ENCODE results near the gene VGLL3. TPM values are rescaled to one million over a fixed set of nuclear protein-coding genes. Genes with fewer than 3 reads are reported as not detected.
"Not testable (repeated sequence)": the region's sequence is repeated elsewhere in the genome, so short reads cannot be mapped to it uniquely, and the experiment has no call there.

VGLL3 gene, protein sequence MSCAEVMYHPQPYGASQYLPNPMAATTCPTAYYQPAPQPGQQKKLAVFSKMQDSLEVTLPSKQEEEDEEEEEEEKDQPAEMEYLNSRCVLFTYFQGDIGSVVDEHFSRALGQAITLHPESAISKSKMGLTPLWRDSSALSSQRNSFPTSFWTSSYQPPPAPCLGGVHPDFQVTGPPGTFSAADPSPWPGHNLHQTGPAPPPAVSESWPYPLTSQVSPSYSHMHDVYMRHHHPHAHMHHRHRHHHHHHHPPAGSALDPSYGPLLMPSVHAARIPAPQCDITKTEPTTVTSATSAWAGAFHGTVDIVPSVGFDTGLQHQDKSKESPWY
- 100 to 1,000 TPM in 1 of 2 donors, 10 to 100 TPM in 1; 87.2 to 151 TPM for total RNA-seq
- long read RNA-seq, donor 1, full-length matches to known transcripts: 2 of 23 reads
- long read RNA-seq, donor 1, partial matches to known transcripts: 1 of 23 reads
- long read RNA-seq, donor 1, other reads (novel, unspliced or antisense): 20 of 23 reads
- long read RNA-seq, donor 2, partial matches to known transcripts: 2 of 23 reads
- long read RNA-seq, donor 2, other reads (novel, unspliced or antisense): 21 of 23 reads

- DNase-seq (ENCODE audit: low spot score): peak; percentile 95
- intact Hi-C loops (cut with DNase I): loop anchor here in 1 of 2 donors (10.0 kb wide), 2 partner anchors 94 to 196 kb away; no protein-coding TSS in a partner anchor
Measured at GRCh38 chr3:86990734-86991481, at the start of gene VGLL3. TSS of gene VGLL3 (minus strand) at chr3:86991149. CDS start at chr3:86990743, 406 bp downstream.

DNA sequence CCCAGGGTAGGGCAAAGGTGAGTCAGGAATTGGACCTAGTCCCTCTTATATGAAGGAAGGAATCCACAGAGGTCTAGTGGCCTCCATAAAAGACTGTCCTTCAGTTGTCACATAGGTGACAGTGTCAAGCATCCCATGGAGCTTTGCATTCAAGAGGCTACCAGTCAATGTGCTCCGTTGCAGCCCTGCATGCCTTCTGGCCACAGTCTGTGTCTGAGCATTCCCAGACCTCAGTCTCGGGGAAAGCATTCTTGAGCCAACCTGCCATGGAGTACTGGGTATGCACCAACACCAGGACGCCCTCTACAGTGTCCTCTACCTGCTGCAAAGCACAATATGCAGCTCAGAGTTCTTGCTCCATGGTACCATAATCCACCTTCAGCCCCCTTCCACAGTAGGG lies 46.7 kb upstream of the VGLL3 start:
- intact Hi-C loops (cut with DNase I): no loop called here
- no peak for DNase-seq (ENCODE audit: low spot score)

- intact Hi-C loops (cut with DNase I): no loop called here
- DNase-seq (ENCODE audit: low spot score): no peak
Measured at GRCh38 chr3:87036671-87037070, 45.7 kb upstream of the VGLL3 start.

DNA sequence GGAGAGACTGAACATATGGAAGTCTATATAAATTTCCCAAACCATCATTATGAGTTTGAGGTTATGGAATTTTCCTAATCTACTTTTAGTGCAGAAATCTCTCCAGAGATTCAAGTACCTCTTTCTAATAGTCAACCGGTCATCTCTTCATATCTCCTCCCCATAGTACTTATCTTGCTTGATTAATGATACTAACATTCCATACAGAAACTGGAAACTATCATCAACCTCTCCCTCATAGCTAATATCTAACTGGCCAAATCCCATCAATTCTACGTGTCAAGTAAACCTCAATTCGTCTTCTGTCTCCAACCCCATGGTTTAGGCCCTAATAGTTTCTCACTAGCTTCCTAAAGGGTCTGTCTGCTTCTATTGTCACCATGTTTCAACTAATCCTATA lies 44.4 kb upstream of the VGLL3 start:
- intact Hi-C loops (cut with DNase I): no loop called here
- DNase-seq (ENCODE audit: low spot score): no peak

GRCh38 chr3:87033205-87033604 lies 42.3 kb upstream of the VGLL3 start:
- no peak for DNase-seq (ENCODE audit: low spot score)
- intact Hi-C loops (cut with DNase I): no loop called here

DNA sequence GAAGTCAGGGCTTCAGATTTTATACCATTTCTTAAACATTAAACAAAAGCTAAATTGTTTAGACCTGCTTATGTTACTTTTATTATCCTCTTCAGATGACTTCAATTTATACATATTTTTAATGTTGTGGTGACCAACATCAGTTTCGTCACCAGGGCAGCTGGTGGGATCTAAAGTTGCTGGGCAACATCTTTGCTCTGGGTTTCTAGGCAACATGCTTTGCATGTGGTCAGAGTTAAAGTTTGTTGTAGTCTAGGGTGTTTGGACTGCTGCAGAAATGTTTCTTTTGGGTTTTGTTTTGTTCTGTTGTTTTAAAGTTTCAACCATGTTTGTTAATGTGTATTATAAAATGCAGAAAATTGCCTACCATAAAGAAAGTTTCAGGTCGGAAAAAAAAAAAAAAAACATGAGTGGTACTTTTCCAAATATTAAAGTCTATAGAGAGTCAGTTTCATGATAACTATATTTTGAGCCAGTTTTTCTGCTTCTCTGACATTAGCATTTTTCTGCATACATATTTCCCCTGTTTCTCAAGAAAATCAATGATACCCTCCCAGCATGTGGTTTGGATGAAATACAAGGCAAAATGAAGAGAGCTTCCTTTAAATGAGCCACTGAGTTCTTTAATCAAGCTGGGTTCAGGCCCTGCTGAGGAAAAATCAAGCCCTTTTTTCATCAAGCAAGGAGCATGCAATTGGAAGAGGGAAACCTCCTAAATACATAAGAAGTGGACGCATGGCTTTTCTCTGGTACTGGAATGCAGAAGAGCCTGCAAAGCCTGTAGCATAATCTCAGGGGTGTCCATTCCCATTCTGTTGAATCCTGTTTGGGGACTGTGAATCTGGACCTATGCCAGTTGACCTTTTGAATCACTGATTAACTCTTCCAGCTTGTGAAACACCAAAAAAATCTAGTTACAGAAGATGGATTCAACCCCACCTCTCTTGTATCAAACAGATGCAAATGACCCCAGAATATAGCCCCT lies 35.0 kb upstream of the VGLL3 start:
- intact Hi-C loops (cut with DNase I): no loop called here
- DNase-seq (ENCODE audit: low spot score): no peak

DNA sequence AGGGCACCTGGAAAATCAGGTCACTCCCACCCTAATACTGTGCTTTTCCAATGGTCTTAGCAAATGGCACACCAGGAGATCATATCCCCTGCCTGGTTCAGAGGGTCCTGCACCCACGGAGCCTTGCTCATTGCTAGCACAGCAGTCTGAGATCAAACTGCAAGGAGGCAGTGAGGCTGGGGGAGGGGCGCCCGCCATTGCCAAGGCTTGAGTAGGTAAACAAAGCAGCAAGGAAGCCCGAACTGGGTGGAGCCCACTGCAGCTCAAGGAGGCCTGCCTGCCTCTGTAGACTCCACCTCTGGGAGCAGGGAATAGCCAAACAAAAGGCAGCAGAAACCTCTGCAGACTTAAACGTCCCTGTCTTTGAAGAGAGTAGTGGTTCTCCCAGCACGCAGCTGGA lies 26.4 kb upstream of the VGLL3 start:
- peak; percentile 65 for DNase-seq (ENCODE audit: low spot score)
- intact Hi-C loops (cut with DNase I): not testable (repeated sequence)

- intact Hi-C loops (cut with DNase I): no loop called here
- no peak for DNase-seq (ENCODE audit: low spot score)
Measured at GRCh38 chr3:87009271-87009670, 18.3 kb upstream of the VGLL3 start.

DNA sequence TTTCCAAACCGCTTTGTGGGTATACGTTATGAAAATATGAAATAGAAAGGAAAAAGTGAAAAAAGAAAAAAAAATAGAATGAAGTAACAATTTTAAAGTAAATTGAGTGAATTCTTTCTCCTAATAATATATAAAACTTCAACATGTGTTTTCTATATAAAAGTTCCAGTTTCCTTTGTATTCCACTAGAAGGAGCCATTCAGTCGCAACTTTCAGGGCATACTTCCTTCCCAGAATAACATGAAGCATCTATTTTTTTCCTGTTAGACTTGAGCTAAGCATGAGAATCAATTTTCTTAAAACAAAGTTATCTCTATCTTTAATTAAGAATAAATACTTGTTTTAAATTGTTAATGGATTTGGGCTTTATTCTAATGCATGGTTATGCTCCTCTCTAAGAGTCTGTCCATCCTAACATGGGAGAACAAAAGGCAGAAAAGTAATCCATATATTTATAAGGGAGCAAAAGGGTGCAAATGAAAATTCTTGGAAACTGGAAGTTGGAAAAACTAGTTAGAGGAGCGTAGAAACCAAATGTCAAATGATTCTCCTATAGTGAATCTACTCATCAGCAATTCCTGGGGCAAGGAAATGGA lies 16.0 kb upstream of the VGLL3 start:
- intact Hi-C loops (cut with DNase I): no loop called here

GRCh38 chr3:87004883-87005282 lies 13.9 kb upstream of the VGLL3 start:
- DNase-seq (ENCODE audit: low spot score): no peak
- intact Hi-C loops (cut with DNase I): no loop called here

More for the DNA sequence above, 16.0 kb upstream of the VGLL3 start:
- no peak for DNase-seq (ENCODE audit: low spot score)

GRCh38 chr3:87002346-87002745 lies 11.4 kb upstream of the VGLL3 start:
- intact Hi-C loops (cut with DNase I): no loop called here
- no peak for DNase-seq (ENCODE audit: low spot score)

DNA sequence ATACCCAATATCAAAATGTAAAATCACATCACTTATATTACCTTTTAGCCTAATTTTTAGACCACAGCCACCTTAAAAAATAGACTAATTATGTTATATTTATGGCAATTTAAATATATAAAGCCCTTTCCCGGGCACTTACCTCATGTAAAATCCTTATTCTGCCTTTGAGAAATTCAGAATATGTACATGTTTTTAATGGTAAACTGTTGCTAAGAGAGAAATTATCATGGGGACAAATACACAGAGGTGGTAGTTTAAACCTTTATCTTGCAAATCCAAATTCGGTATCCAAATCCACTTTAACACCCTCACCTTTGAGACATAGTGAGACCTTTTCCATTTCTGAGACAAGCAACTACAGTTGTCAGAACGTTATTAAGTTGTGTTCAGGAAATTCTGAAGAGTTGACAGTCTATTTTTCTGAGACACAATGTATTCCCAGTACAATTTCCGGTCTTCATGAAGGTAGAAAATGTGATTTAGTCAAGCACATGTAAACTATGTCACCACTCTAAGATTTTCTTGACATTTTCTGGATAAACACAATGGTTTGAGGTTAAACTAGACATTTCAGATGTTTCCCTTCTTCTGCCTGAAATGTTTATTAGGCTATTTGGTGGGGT lies 10.6 kb upstream of the VGLL3 start:
- intact Hi-C loops (cut with DNase I): no loop called here
- no peak for DNase-seq (ENCODE audit: low spot score)

DNA sequence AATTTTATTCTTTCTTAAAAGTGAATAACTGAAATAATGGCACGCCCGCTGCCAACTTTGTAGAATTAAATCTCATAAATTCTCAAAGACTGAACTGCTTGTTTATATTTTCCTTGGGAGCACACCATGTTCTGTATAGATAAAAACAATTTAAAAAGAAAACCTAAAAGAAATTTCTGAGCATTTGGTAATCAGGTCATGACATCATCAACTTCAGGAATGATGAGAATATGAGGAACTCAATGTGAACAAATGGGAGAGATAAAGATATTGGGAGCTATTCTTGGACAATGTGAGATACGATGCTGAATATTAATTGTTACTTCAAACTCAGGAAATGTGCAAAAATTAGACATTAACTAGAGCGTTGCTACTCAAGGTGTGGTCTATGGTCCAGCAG lies 10.0 kb upstream of the VGLL3 start:
- no peak for DNase-seq (ENCODE audit: low spot score)
- intact Hi-C loops (cut with DNase I): no loop called here

DNA sequence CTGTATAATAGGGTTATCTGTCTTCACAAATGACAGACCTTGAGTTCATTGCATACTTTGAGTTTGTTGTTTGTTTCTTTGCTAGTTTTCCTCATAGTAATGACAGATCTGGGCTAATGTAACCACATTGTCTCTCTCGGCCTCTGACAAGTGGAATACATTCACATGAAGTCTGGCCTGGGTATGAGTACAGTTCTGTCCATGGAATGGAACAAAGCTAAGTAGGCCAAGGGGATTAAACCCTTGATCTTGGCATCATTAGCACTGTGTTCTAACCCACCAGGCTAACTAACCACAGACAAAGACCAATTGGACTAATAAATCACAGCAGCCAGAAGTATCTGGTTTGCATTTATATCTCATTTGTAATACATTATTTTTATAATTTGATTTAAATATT lies 7.6 kb upstream of the VGLL3 start:
- intact Hi-C loops (cut with DNase I): loop anchor here in 1 of 2 donors (10.0 kb wide), 2 partner anchors 86 to 204 kb away; no protein-coding TSS in a partner anchor

DNA sequence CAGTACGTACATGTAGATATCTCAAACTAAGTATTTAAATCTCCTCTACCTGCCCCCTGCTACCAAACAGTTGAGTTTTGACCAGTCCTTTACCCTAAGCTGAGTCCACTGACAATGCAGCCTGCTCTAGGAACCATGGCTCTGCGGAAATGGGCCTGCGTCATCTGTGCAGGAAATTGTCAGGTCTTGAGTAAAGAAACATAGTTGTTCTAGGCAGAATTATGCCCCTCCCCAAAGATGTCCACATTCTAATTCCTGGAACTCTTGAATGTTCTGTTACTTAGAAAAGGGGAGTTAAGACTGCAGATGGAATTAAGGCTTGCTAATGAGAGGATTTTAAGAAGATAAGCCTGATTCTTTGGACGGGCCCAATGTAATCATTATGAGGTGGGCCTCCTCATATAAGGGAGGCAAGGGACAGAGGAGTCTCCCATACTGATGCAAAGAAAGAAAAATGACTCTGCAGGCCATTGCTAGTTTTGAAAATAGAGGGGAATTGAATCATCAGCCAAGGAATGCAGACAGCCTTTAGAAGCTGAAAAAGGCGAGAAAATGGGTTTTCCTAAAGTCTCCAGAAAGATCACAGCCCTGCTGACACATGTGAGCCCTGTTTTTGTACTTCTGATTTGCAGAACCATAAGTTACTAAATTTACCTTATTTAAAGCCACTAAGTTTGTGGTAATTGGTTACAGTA lies 5.5 kb upstream of the VGLL3 start:
- intact Hi-C loops (cut with DNase I): loop anchor here in 1 of 2 donors (10.0 kb wide), 2 partner anchors 88 to 202 kb away; no protein-coding TSS in a partner anchor
- no peak for DNase-seq (ENCODE audit: low spot score)

More for the DNA sequence above, 7.6 kb upstream of the VGLL3 start:
- no peak for DNase-seq (ENCODE audit: low spot score)

- intact Hi-C loops (cut with DNase I): loop anchor here in 1 of 2 donors (10.0 kb wide), 2 partner anchors 89 to 201 kb away; no protein-coding TSS in a partner anchor
- no peak for DNase-seq (ENCODE audit: low spot score)
Measured at GRCh38 chr3:86995537-86995936, 4.6 kb upstream of the VGLL3 start.

DNA sequence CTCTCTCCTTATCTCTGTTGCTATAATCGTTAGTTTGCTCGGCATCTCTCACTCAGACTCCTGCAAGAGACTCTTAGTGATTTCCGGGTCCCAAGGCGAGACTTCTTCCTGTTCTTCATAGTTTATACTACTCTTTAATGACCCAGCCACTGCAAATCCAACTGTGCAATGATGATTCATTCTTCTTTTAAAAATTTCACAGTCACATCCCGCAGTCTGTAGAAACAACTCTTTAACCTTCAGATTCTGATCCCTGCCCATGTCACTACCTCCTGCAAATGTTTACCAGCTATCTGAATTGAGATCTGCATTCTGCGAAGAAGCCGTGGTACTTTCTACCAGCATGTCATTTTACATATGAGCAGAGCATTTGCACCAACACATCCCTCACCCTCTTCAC lies 2.8 kb upstream of the VGLL3 start:
- intact Hi-C loops (cut with DNase I): loop anchor here in 1 of 2 donors (10.0 kb wide), 2 partner anchors 91 to 199 kb away; no protein-coding TSS in a partner anchor
- no peak for DNase-seq (ENCODE audit: low spot score)

Measured in posterior vena cava (tissue), 2 donors.